ENCODE results near the gene ADAMTSL3.
"Not testable (repeated sequence)": the region's sequence is repeated elsewhere in the genome, so short reads cannot be mapped to it uniquely, and the experiment has no call there.

ADAMTSL3 gene

GRCh38 chr15:83745771-83746170 is 91.8 kb downstream of the ADAMTSL3 start:
- no peak for DNase-seq (ENCODE audit: low spot score)

GRCh38 chr15:83746231-83746630 is 92.3 kb downstream of the ADAMTSL3 start:
- DNase-seq (ENCODE audit: low spot score) = no peak

- DNase-seq (ENCODE audit: low spot score) = no peak
Measured at GRCh38 chr15:83747050-83747717, 93.3 kb downstream of the ADAMTSL3 start.

- no peak for DNase-seq (ENCODE audit: low spot score)
Measured at GRCh38 chr15:83747718-83748110, 93.8 kb downstream of the ADAMTSL3 start.

GRCh38 chr15:83753872-83754493 is 100.1 kb downstream of the ADAMTSL3 start:
- no peak for DNase-seq (ENCODE audit: low spot score)

- DNase-seq (ENCODE audit: low spot score) = not testable (repeated sequence)
Measured at GRCh38 chr15:83757291-83757690, 103.4 kb downstream of the ADAMTSL3 start.

- DNase-seq (ENCODE audit: low spot score) = no peak
Measured at GRCh38 chr15:83762367-83762766, 108.4 kb downstream of the ADAMTSL3 start.

GRCh38 chr15:83764201-83764838 is 110.4 kb downstream of the ADAMTSL3 start:
- no peak for DNase-seq (ENCODE audit: low spot score)

GRCh38 chr15:83766339-83766738 is 112.4 kb downstream of the ADAMTSL3 start:
- DNase-seq (ENCODE audit: low spot score) = no peak

- no peak for DNase-seq (ENCODE audit: low spot score)
Measured at GRCh38 chr15:83767741-83768140, 113.8 kb downstream of the ADAMTSL3 start.

- DNase-seq (ENCODE audit: low spot score) = no peak
Measured at GRCh38 chr15:83769411-83769999, 115.6 kb downstream of the ADAMTSL3 start.

- no peak for DNase-seq (ENCODE audit: low spot score)
Measured at GRCh38 chr15:83775738-83776137, 121.8 kb downstream of the ADAMTSL3 start.

GRCh38 chr15:83776986-83777385 is 123.1 kb downstream of the ADAMTSL3 start:
- DNase-seq (ENCODE audit: low spot score) = no peak

GRCh38 chr15:83783227-83783626 is 129.3 kb downstream of the ADAMTSL3 start:
- DNase-seq (ENCODE audit: low spot score) = no peak

GRCh38 chr15:83784975-83785374 is 131.1 kb downstream of the ADAMTSL3 start:
- DNase-seq (ENCODE audit: low spot score) = no peak

GRCh38 chr15:83786336-83786735 is 132.4 kb downstream of the ADAMTSL3 start:
- no peak for DNase-seq (ENCODE audit: low spot score)

- no peak for DNase-seq (ENCODE audit: low spot score)
Measured at GRCh38 chr15:83793069-83793468, 139.1 kb downstream of the ADAMTSL3 start.

GRCh38 chr15:83794209-83794608 is 140.3 kb downstream of the ADAMTSL3 start:
- DNase-seq (ENCODE audit: low spot score) = no peak

GRCh38 chr15:83809345-83809744 is 155.4 kb downstream of the ADAMTSL3 start:
- DNase-seq (ENCODE audit: low spot score) = no peak

- no peak for DNase-seq (ENCODE audit: low spot score)
Measured at GRCh38 chr15:83810110-83810509, 156.2 kb downstream of the ADAMTSL3 start.

GRCh38 chr15:83813682-83814081 is 159.8 kb downstream of the ADAMTSL3 start:
- no peak for DNase-seq (ENCODE audit: low spot score)

- DNase-seq (ENCODE audit: low spot score) = no peak
Measured at GRCh38 chr15:83815506-83815905, 161.6 kb downstream of the ADAMTSL3 start.
